ENCODE results near the gene ARGLU1. TPM values are rescaled to one million over a fixed set of nuclear protein-coding genes. Genes with fewer than 3 reads are reported as not detected.

The ARGLU1 gene
- total and polyA plus RNA-seq, 4 donors = 23.2 to 178 (median 125) TPM

- Histone ChIP-seq H3K9me3 (ENCODE audit: control insufficient read depth, low read length) (no peaks in the 10 kb centered on the region), H3K4me3 (ENCODE audit: low read length in 2 of 2) (no peak overlapping the region), H3K27ac (ENCODE audit: low read depth in 1 of 2, low read length in 2 of 2) (no peak overlapping the region), H3K4me1 (ENCODE audit: control insufficient read depth in 1 of 2, insufficient read depth in 2 of 2, low read length in 2 of 2) (peaks cover 3 to 4% of the 10 kb centered on the region in 2 donors), H3K36me3 (ENCODE audit: control insufficient read depth in 1 of 2, insufficient read depth in 2 of 2, low read length in 1 of 2) (no peaks in the 10 kb centered on the region), H3K27me3 (ENCODE audit: control insufficient read depth in 1 of 2, insufficient read depth in 2 of 2, low read length in 1 of 2) (no peaks in the 10 kb centered on the region)
- no peak for ATAC-seq (ENCODE audit: low FRiP score)
- intact Hi-C loops (cut with DNase I) = loop anchor here in 1 of 2 donors (10.0 kb wide), 2 partner anchors 253 to 1193 kb away; no protein-coding TSS in a partner anchor
- 10 to 23% methylated on average over 2 of the region's 2 CpGs for WGBS, 2 donors
- DNase-seq = no peak
Observed at GRCh38 chr13:106527826-106528225, 40.1 kb downstream of the ARGLU1 start.

- Histone ChIP-seq H3K4me3 (ENCODE audit: low read length in 2 of 2) (no peak overlapping the region), H3K36me3 (ENCODE audit: control insufficient read depth in 1 of 2, insufficient read depth in 2 of 2, low read length in 1 of 2) (no peaks in the 10 kb centered on the region), H3K4me1 (ENCODE audit: control insufficient read depth in 1 of 2, insufficient read depth in 2 of 2, low read length in 2 of 2) (peaks cover 3 to 8% of the 10 kb centered on the region in 2 donors), H3K27me3 (ENCODE audit: control insufficient read depth in 1 of 2, insufficient read depth in 2 of 2, low read length in 1 of 2) (no peaks in the 10 kb centered on the region), H3K9me3 (ENCODE audit: control insufficient read depth, low read length) (no peaks in the 10 kb centered on the region), H3K27ac (ENCODE audit: low read depth in 1 of 2, low read length in 2 of 2) (no peak overlapping the region)
- whole genome bisulfite sequencing, 2 donors = 48 to 49% methylated on average over 1 of the region's 1 CpG
- intact Hi-C loops (cut with DNase I) = loop anchor here in 1 of 2 donors (10.0 kb wide), 2 partner anchors 253 to 1193 kb away; no protein-coding TSS in a partner anchor
- no peak for DNase-seq
- ATAC-seq (ENCODE audit: low FRiP score) = no peak
Observed at GRCh38 chr13:106527445-106527801, 40.5 kb downstream of the ARGLU1 start.

GRCh38 chr13:106526738-106527444 lies 41.0 kb downstream of the ARGLU1 start:
- ATAC-seq (ENCODE audit: low FRiP score) = no peak
- Histone ChIP-seq H3K4me3 (ENCODE audit: low read length in 2 of 2) (no peak overlapping the region), H3K27ac (ENCODE audit: low read depth in 1 of 2, low read length in 2 of 2) (no peak overlapping the region), H3K27me3 (ENCODE audit: control insufficient read depth in 1 of 2, insufficient read depth in 2 of 2, low read length in 1 of 2) (no peaks in the 10 kb centered on the region), H3K9me3 (ENCODE audit: control insufficient read depth, low read length) (no peaks in the 10 kb centered on the region), H3K36me3 (ENCODE audit: control insufficient read depth in 1 of 2, insufficient read depth in 2 of 2, low read length in 1 of 2) (no peaks in the 10 kb centered on the region), H3K4me1 (ENCODE audit: control insufficient read depth in 1 of 2, insufficient read depth in 2 of 2, low read length in 2 of 2) (peaks cover 3 to 8% of the 10 kb centered on the region in 2 donors)
- 78 to 87% methylated on average over 8 of the region's 8 CpGs for WGBS, 2 donors
- intact Hi-C loops (cut with DNase I) = loop anchor here in 1 of 2 donors (10.0 kb wide), 2 partner anchors 252 to 1192 kb away; no protein-coding TSS in a partner anchor
- no peak for DNase-seq

DNA sequence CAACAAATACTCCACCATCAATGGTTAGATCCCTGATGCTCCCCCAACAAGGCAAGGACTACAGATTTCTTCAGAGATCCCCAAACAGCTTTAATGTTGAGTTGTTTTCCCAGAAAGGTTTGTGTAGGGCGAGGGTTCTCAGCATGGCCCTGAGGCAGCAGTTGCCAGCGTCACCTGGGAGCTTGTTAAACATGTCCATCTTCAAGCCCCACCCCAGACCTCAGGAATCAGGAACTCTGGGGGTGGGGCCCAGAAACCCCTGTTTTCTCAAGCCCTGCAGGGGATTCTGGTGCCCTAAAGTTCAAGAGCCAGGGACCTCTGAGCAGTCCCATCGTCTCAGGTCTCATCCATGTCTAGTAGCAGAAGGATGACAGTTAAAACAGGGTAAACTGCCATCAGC lies 42.1 kb downstream of the ARGLU1 start:
- no peak for DNase-seq
- Histone ChIP-seq H3K4me1 (ENCODE audit: control insufficient read depth in 1 of 2, insufficient read depth in 2 of 2, low read length in 2 of 2) (peaks cover 3 to 8% of the 10 kb centered on the region in 2 donors), H3K27me3 (ENCODE audit: control insufficient read depth in 1 of 2, insufficient read depth in 2 of 2, low read length in 1 of 2) (no peaks in the 10 kb centered on the region), H3K36me3 (ENCODE audit: control insufficient read depth in 1 of 2, insufficient read depth in 2 of 2, low read length in 1 of 2) (no peaks in the 10 kb centered on the region), H3K27ac (ENCODE audit: low read depth in 1 of 2, low read length in 2 of 2) (no peak overlapping the region), H3K4me3 (ENCODE audit: low read length in 2 of 2) (no peak overlapping the region), H3K9me3 (ENCODE audit: control insufficient read depth, low read length) (no peaks in the 10 kb centered on the region)
- 81 to 88% methylated on average over 3 of the region's 3 CpGs for WGBS, 2 donors
- ATAC-seq (ENCODE audit: low FRiP score) = no peak
- intact Hi-C loops (cut with DNase I) = loop anchor here in 1 of 2 donors (10.0 kb wide), 2 partner anchors 251 to 1191 kb away; no protein-coding TSS in a partner anchor

DNA sequence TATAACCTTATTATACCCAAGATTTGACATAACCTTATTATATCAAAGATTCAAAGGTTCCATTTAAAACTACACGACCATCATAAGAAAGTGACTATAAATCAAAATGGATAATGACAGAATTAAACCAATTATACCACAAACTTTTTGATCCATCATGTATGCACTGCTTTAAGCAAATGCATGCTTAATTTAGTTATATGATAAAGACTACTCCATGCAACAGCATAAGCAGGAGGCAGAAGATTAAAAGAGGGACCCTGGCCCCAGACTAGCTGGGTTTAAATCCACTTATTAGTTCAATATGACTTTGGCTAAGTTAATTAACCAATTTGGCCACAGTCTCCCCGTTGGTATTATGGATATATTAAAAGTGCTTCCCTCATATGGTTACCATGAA lies 43.8 kb downstream of the ARGLU1 start:
- WGBS, 2 donors = 41 to 55% methylated on average over 2 of the region's 2 CpGs
- H3K9me3 ChIP-seq (ENCODE audit: control insufficient read depth, low read length) = no peaks in the 10 kb centered on the region
- H3K27me3 ChIP-seq (ENCODE audit: control insufficient read depth in 1 of 2, insufficient read depth in 2 of 2, low read length in 1 of 2) = no peaks in the 10 kb centered on the region
- DNase-seq (no peak), ATAC-seq (ENCODE audit: low FRiP score) (no peak)
- H3K4me3 ChIP-seq (ENCODE audit: low read length in 2 of 2) = no peak overlapping the region
- no peaks in the 10 kb centered on the region for H3K36me3 ChIP-seq (ENCODE audit: control insufficient read depth in 1 of 2, insufficient read depth in 2 of 2, low read length in 1 of 2)
- intact Hi-C loops (cut with DNase I) = loop anchor here in 1 of 2 donors (5.0 to 10.0 kb wide), 3 partner anchors 152 to 1189 kb away; no protein-coding TSS in a partner anchor
- peaks cover 3 to 8% of the 10 kb centered on the region in 2 donors for H3K4me1 ChIP-seq (ENCODE audit: control insufficient read depth in 1 of 2, insufficient read depth in 2 of 2, low read length in 2 of 2)
- H3K27ac ChIP-seq (ENCODE audit: low read depth in 1 of 2, low read length in 2 of 2) = no peak overlapping the region

DNA sequence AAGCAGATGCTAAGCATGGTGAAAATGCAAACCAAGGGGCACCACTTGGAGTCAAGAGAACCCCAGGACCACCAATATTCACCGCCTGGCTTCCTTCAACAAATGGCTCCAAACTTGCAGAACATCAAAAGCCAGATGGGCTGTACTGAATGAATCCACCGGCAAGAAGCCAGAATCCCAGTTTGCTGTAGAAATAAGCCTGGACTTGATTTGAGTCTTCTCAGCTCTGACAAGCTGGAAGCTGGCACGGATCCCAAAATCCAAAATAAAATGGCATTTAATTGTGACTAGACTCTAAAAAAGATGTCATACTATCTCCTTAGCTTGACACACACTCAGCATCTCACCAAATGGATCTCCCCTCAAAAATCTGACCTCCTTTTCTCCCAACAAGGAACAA lies 44.4 kb downstream of the ARGLU1 start:
- DNase-seq (no peak), ATAC-seq (ENCODE audit: low FRiP score) (no peak)
- H3K27ac ChIP-seq (ENCODE audit: low read depth in 1 of 2, low read length in 2 of 2) = no peak overlapping the region
- no peaks in the 10 kb centered on the region for H3K27me3 ChIP-seq (ENCODE audit: control insufficient read depth in 1 of 2, insufficient read depth in 2 of 2, low read length in 1 of 2)
- intact Hi-C loops (cut with DNase I) = loop anchor here in 1 of 2 donors (5.0 to 10.0 kb wide), 3 partner anchors 151 to 1189 kb away; no protein-coding TSS in a partner anchor
- WGBS, 2 donors = 22 to 26% methylated on average over 3 of the region's 3 CpGs
- H3K4me1 ChIP-seq (ENCODE audit: control insufficient read depth in 1 of 2, insufficient read depth in 2 of 2, low read length in 2 of 2) = peaks cover 3 to 8% of the 10 kb centered on the region in 2 donors
- H3K4me3 ChIP-seq (ENCODE audit: low read length in 2 of 2) = no peak overlapping the region
- H3K36me3 ChIP-seq (ENCODE audit: control insufficient read depth in 1 of 2, insufficient read depth in 2 of 2, low read length in 1 of 2) = no peaks in the 10 kb centered on the region
- no peaks in the 10 kb centered on the region for H3K9me3 ChIP-seq (ENCODE audit: control insufficient read depth, low read length)

- ATAC-seq (ENCODE audit: low FRiP score) = no peak
Observed at GRCh38 chr13:106522898-106523525, 44.9 kb downstream of the ARGLU1 start.

DNA sequence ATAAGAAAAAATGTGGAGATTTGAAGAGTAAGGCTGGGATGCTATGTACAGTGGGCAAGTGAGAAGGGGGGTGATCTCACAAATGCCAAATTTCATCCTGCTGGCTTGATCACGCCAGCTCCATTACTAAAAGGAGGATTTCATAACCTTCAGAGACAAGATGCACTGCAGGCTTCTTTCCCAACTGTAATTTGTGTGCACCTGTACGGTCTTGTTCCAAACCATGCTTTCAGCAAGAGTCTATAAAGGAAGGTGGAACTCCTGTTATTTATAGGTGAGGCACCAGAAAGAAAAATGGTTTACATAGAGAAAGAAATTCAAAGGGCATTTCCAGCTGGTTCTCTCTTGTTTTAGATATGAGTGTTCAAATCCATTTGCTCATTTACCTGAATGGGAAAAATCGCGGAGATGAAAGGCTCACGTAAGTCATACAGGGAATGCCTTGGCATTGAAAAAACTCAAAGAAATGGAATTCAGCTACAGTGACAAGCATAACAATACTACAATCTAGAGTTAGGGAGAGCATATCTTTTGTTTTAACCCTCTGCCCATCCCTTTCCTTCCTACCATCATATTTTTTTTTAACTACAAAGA lies 45.7 kb downstream of the ARGLU1 start:
- DNase-seq = no peak
- WGBS, 2 donors = 66 to 80% methylated on average over 5 of the region's 5 CpGs
- intact Hi-C loops (cut with DNase I) = loop anchor here in 1 of 2 donors (5.0 to 10.0 kb wide), 3 partner anchors 150 to 1187 kb away; no protein-coding TSS in a partner anchor

More at GRCh38 chr13:106522898-106523525, 44.9 kb downstream of the ARGLU1 start:
- H3K4me1 ChIP-seq (ENCODE audit: control insufficient read depth in 1 of 2, insufficient read depth in 2 of 2, low read length in 2 of 2) = peaks cover 6 to 8% of the 10 kb centered on the region in 2 donors
- intact Hi-C loops (cut with DNase I) = loop anchor here in 1 of 2 donors (5.0 to 10.0 kb wide), 3 partner anchors 151 to 1188 kb away; no protein-coding TSS in a partner anchor
- no peak for DNase-seq
- 17 to 25% methylated on average over 7 of the region's 7 CpGs for WGBS, 2 donors
- H3K4me3 ChIP-seq (ENCODE audit: low read length in 2 of 2) = no peak overlapping the region
- H3K36me3 ChIP-seq (ENCODE audit: control insufficient read depth in 1 of 2, insufficient read depth in 2 of 2, low read length in 1 of 2) = no peaks in the 10 kb centered on the region
- no peaks in the 10 kb centered on the region for H3K9me3 ChIP-seq (ENCODE audit: control insufficient read depth, low read length)
- H3K27ac ChIP-seq (ENCODE audit: low read depth in 1 of 2, low read length in 2 of 2) = no peak overlapping the region
- H3K27me3 ChIP-seq (ENCODE audit: control insufficient read depth in 1 of 2, insufficient read depth in 2 of 2, low read length in 1 of 2) = no peaks in the 10 kb centered on the region

More for the DNA sequence above, 45.7 kb downstream of the ARGLU1 start:
- Histone ChIP-seq H3K36me3 (ENCODE audit: control insufficient read depth in 1 of 2, insufficient read depth in 2 of 2, low read length in 1 of 2) (no peaks in the 10 kb centered on the region), H3K9me3 (ENCODE audit: control insufficient read depth, low read length) (no peaks in the 10 kb centered on the region), H3K4me3 (ENCODE audit: low read length in 2 of 2) (no peak overlapping the region), H3K27me3 (ENCODE audit: control insufficient read depth in 1 of 2, insufficient read depth in 2 of 2, low read length in 1 of 2) (no peaks in the 10 kb centered on the region), H3K4me1 (ENCODE audit: control insufficient read depth in 1 of 2, insufficient read depth in 2 of 2, low read length in 2 of 2) (peaks cover 6 to 8% of the 10 kb centered on the region in 2 donors), H3K27ac (ENCODE audit: low read depth in 1 of 2, low read length in 2 of 2) (no peak overlapping the region)
- ATAC-seq (ENCODE audit: low FRiP score) = no peak

Measured in aorta (tissue), 5 donors.